ENCODE data around the gene ARCN1.
"Not testable (repeated sequence)": the region's sequence is repeated elsewhere in the genome, so short reads cannot be mapped to it uniquely, and the experiment has no call there.

The ARCN1 gene

GRCh38 chr11:118594984-118595383, 22.8 kb downstream of the ARCN1 start:
- not testable (repeated sequence) for H3K4me3 ChIP-seq, H3K9me3 ChIP-seq, H3K27me3 ChIP-seq, DNase-seq
- H3K27ac ChIP-seq = peak overlapping the region; percentile 61 to 62
- intact Hi-C loops (cut with DNase I; ENCODE audit: low total_unique reads) = loop anchor here (2.0 to 5.0 kb wide), 2 partner anchors 16 to 62 kb away; no protein-coding TSS in a partner anchor
- peak; percentile 39 to 59 for TF ChIP-seq CTCF (IDR thresholded peaks at IDR 0.05)
- peaks cover 0 to 39% (median 21%) of the 10 kb centered on the region in 4 donors for H3K4me1 ChIP-seq
- peaks cover 70 to 98% (median 81%) of the 10 kb centered on the region in 3 donors for H3K36me3 ChIP-seq

GRCh38 chr11:118596224-118597146, 24.3 kb downstream of the ARCN1 start:
- no peak for TF ChIP-seq CTCF (IDR thresholded peaks at IDR 0.05)
- no peaks in the 10 kb centered on the region for H3K9me3 ChIP-seq
- H3K36me3 ChIP-seq = peaks cover 70 to 98% (median 85%) of the 10 kb centered on the region in 3 donors
- H3K4me1 ChIP-seq = peaks cover 0 to 38% (median 21%) of the 10 kb centered on the region in 4 donors
- intact Hi-C loops (cut with DNase I; ENCODE audit: low total_unique reads) = no loop called here
- DNase-seq = no peak
- H3K27ac ChIP-seq = peak overlapping the region; percentile 61 to 62
- no peak overlapping the region for H3K4me3 ChIP-seq
- H3K27me3 ChIP-seq = no peaks in the 10 kb centered on the region

- H3K4me3 ChIP-seq = no peak overlapping the region
- DNase-seq = no peak
- no peak overlapping the region for H3K27ac ChIP-seq
- H3K27me3 ChIP-seq = no peaks in the 10 kb centered on the region
- no peak for TF ChIP-seq CTCF (IDR thresholded peaks at IDR 0.05)
- peaks cover 0 to 28% (median 17%) of the 10 kb centered on the region in 4 donors for H3K4me1 ChIP-seq
- H3K36me3 ChIP-seq = peaks cover 74 to 98% (median 89%) of the 10 kb centered on the region in 3 donors
- no peaks in the 10 kb centered on the region for H3K9me3 ChIP-seq
- intact Hi-C loops (cut with DNase I; ENCODE audit: low total_unique reads) = no loop called here
Observed at GRCh38 chr11:118597556-118597955, 25.3 kb downstream of the ARCN1 start.

- no peak for TF ChIP-seq CTCF (IDR thresholded peaks at IDR 0.05)
- Histone ChIP-seq H3K4me1 (peaks cover 0 to 35% (median 24%) of the 10 kb centered on the region in 4 donors), H3K36me3 (peaks cover 52 to 61% (median 53%) of the 10 kb centered on the region in 3 donors), H3K27ac (peak overlapping the region; percentile 42 to 93), H3K27me3 (no peaks in the 10 kb centered on the region), H3K4me3 (no peak overlapping the region), H3K9me3 (no peaks in the 10 kb centered on the region)
- no peak for DNase-seq
- intact Hi-C loops (cut with DNase I; ENCODE audit: low total_unique reads) = no loop called here
Observed at GRCh38 chr11:118602331-118602730, 30.1 kb downstream of the ARCN1 start.

- intact Hi-C loops (cut with DNase I; ENCODE audit: low total_unique reads); H3K9me3 ChIP-seq; H3K4me3 ChIP-seq; DNase-seq; H3K27me3 ChIP-seq: not testable (repeated sequence)
- Histone ChIP-seq H3K4me1 (peaks cover 0 to 38% (median 26%) of the 10 kb centered on the region in 4 donors), H3K27ac (peak overlapping the region; percentile 93), H3K36me3 (peaks cover 39 to 47% (median 44%) of the 10 kb centered on the region in 3 donors)
Observed at GRCh38 chr11:118603709-118604108, 31.5 kb downstream of the ARCN1 start.

- no peak for DNase-seq
- H3K4me1 ChIP-seq = peaks cover 0 to 47% (median 35%) of the 10 kb centered on the region in 4 donors
- H3K27ac ChIP-seq = peak overlapping the region; percentile 93
- no peak overlapping the region for H3K4me3 ChIP-seq
- intact Hi-C loops (cut with DNase I; ENCODE audit: low total_unique reads) = no loop called here
- TF ChIP-seq CTCF (IDR thresholded peaks at IDR 0.05) = no peak
- H3K36me3 ChIP-seq = peaks cover 31 to 38% (median 36%) of the 10 kb centered on the region in 3 donors
- H3K9me3 ChIP-seq = no peaks in the 10 kb centered on the region
- H3K27me3 ChIP-seq = no peaks in the 10 kb centered on the region
Observed at GRCh38 chr11:118604566-118604965, 32.4 kb downstream of the ARCN1 start.
